Caco-2 (cell line): ENCODE data around the gene CPN2. TPM values are rescaled to one million over a fixed set of nuclear protein-coding genes. Genes with fewer than 3 reads are reported as not detected.

ENCODE experiments used
- BruUV-seq: library from RNA; stranded (reverse); fragments of 400-500 nt; replicated peaks from 2 replicates; lab custom pipeline; 2021; lab: Mats Ljungman, UMichigan
- CTCF ChIA-PET: fragments of 300-600 bp; sonication (Branson Sonifier 250); formaldehyde crosslinking; loops from one replicate; lab custom pipeline; 2022; ENCODE audit warnings: antibody characterized with exemption; lab: Charles Lee
- POLR2A ChIA-PET: fragments of 300-600 bp; sonication (Branson Sonifier 250); formaldehyde crosslinking; loops from one replicate; lab custom pipeline; 2022; ENCODE audit warnings: antibody characterized with exemption; lab: Charles Lee
- DNase-seq, 2 experiments: peaks; one replicate each; pipeline versions ENCODE4 v3.0.0 to v3.0.0-alpha.2; 2020 to 2022
- H3K27me3 ChIP-seq: replicated peaks from 2 replicates; pipeline ENCODE4 v1.6.0; 2011; ENCODE audit warnings: low read length; ENCODE audit not compliant: control insufficient read depth, insufficient read depth
- H3K36me3 ChIP-seq: 2 replicates; pipeline ENCODE4 v1.5.1; 2011; ENCODE audit warnings: low read length; ENCODE audit not compliant: control insufficient read depth, insufficient read depth
- H3K4me1 ChIP-seq: fragments of 250-450 bp; sonication (Bioruptor Pico); 2 replicates; pipeline ENCODE4 v1.5.1; 2020; ENCODE audit warnings: mild to moderate bottlenecking
- H3K4me3 ChIP-seq: 2 replicates; pipeline ENCODE4 v1.5.1; 2011; ENCODE audit warnings: low read depth, mild to moderate bottlenecking, control low read depth, low read length
- H3K9me3 ChIP-seq: fragments of 250-450 bp; sonication (Bioruptor Pico); 2 replicates; pipeline ENCODE4 v1.5.1; 2020; ENCODE audit warnings: mild to moderate bottlenecking, moderate library complexity
- H3K27ac Mint-ChIP-seq: one replicate; pipeline ENCODE4 v1.8.0; 2022; ENCODE audit warnings: mixed read lengths; ENCODE audit not compliant: unreplicated experiment
- H3K27me3 Mint-ChIP-seq: one replicate; pipeline ENCODE4 v1.8.0; 2022; ENCODE audit warnings: mixed read lengths; ENCODE audit not compliant: insufficient read depth, unreplicated experiment
- H3K36me3 Mint-ChIP-seq: one replicate; pipeline ENCODE4 v1.8.0; 2022; ENCODE audit warnings: mild to moderate bottlenecking, mixed read lengths; ENCODE audit not compliant: insufficient read depth, unreplicated experiment
- H3K4me1 Mint-ChIP-seq: one replicate; pipeline ENCODE4 v1.8.0; 2022; ENCODE audit warnings: low read depth, mixed read lengths; ENCODE audit not compliant: unreplicated experiment
- H3K4me3 Mint-ChIP-seq: one replicate; pipeline ENCODE4 v1.8.0; 2022; ENCODE audit warnings: mild to moderate bottlenecking, moderate library complexity, mixed read lengths; ENCODE audit not compliant: unreplicated experiment
- H3K9me3 Mint-ChIP-seq: one replicate; pipeline ENCODE4 v1.8.0; 2022; ENCODE audit warnings: mixed read lengths; ENCODE audit not compliant: unreplicated experiment
- intact Hi-C: fragments of 100-400 bp; cut with micrococcal nuclease; formaldehyde crosslinking; loops from one replicate; pipeline ENCODE4 v1.10.0; 2022; ENCODE audit not compliant: unreplicated experiment
- total RNA-seq: library from RNA; stranded (reverse); gene quantifications from 2 replicates; pipeline ENCODE4 v1.2.3, GENCODE V29; 2022
- TF ChIP-seq, protein P1 (sequence below), 2 experiments: fragments of 200-600 bp in 1 of 2; IDR thresholded peaks; 1 replicate in 1 of 2; 2 replicates in 1 of 2; pipeline versions ENCODE4 v1.5.1 to v1.8.0; 2011 to 2022; ENCODE audit warnings: antibody characterized with exemption in 1 of 2, control low read depth in 1 of 2, inconsistent platforms in 1 of 2, low read depth in 1 of 2, low read length in 1 of 2, mild to moderate bottlenecking in 1 of 2, moderate library complexity in 1 of 2; ENCODE audit not compliant: insufficient read depth in 1 of 2, severe bottlenecking in 1 of 2, unreplicated experiment in 1 of 2

The CPN2 gene
- total RNA-seq, 1 experiment from 2014 or later, result not detected

DNA sequence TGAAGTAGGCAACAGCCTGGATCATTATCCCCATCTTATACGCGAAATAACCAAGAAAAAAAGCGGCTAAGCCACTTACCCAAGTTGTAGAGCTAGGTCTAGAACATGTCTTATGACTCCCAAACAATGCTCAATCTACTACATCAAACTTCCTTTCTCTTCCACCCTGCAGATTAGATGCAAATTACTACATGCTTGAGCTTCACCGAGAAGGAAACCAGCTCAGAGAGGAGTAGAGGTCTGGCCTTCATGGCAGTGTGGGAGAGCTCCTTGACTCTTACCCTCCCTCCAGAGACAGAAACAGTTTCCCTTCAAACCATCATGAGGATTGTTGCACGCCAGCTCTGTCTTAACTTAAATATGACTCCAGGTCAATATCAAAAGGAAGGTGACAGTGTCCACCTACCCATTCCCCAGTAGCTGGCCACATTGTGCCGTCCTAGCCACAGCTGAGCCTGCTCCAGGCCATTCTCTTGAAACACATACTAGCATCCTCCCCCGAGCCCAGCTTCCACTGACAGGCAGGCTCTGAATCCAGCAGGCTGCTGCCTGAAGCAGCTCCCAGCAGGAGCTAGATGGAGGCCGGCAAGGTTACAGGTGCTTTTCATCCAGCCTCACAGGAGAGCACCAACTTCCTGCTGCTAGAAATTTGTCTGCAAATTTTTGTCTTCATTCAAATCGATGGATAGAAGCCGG, 56.8 kb downstream of the CPN2 start:
- Histone ChIP-seq H3K27me3 (no peaks in the 10 kb centered on the region), H3K4me3 (no peak overlapping the region), H3K36me3 (no peaks in the 10 kb centered on the region), H3K4me1 (peaks cover 23% of the 10 kb centered on the region), H3K9me3 (peaks cover 16% of the 10 kb centered on the region)
- no peaks in the 10 kb centered on the region for H3K27me3 Mint-ChIP-seq
- CTCF ChIA-PET, result interaction anchor here (0.6 to 2.1 kb wide), 3 partner anchors 21 to 164 kb away, joined by 5 to 9 read pairs (median 5); no protein-coding TSS in a partner anchor
- peaks cover 7% of the 10 kb centered on the region for H3K4me1 Mint-ChIP-seq
- H3K4me3 Mint-ChIP-seq, result no peak overlapping the region
- DNase-seq, result no peak
- peaks cover 18% of the 10 kb centered on the region for H3K9me3 Mint-ChIP-seq
- peak overlapping the region; percentile 49 for H3K27ac Mint-ChIP-seq
- no peaks in the 10 kb centered on the region for H3K36me3 Mint-ChIP-seq
- POLR2A ChIA-PET, result no interaction called here
- TF ChIP-seq, protein P1, sequence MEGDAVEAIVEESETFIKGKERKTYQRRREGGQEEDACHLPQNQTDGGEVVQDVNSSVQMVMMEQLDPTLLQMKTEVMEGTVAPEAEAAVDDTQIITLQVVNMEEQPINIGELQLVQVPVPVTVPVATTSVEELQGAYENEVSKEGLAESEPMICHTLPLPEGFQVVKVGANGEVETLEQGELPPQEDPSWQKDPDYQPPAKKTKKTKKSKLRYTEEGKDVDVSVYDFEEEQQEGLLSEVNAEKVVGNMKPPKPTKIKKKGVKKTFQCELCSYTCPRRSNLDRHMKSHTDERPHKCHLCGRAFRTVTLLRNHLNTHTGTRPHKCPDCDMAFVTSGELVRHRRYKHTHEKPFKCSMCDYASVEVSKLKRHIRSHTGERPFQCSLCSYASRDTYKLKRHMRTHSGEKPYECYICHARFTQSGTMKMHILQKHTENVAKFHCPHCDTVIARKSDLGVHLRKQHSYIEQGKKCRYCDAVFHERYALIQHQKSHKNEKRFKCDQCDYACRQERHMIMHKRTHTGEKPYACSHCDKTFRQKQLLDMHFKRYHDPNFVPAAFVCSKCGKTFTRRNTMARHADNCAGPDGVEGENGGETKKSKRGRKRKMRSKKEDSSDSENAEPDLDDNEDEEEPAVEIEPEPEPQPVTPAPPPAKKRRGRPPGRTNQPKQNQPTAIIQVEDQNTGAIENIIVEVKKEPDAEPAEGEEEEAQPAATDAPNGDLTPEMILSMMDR (IDR thresholded peaks at IDR 0.05; ENCODE audit: insufficient read depth in 1 of 2, low read depth in 1 of 2, low read length in 1 of 2, severe bottlenecking in 1 of 2, unreplicated experiment in 1 of 2), result no peak
- no TSS peak for BruUV-seq
- intact Hi-C loops, result no loop called here

GRCh38 chr3:194293546-194294198, 57.5 kb downstream of the CPN2 start:
- intact Hi-C loops, result no loop called here
- no peak overlapping the region for H3K27ac Mint-ChIP-seq
- POLR2A ChIA-PET, result no interaction called here
- CTCF ChIA-PET, result interaction anchor here (2.1 kb wide), 1 partner anchor 22 kb away, joined by 9 read pairs; no protein-coding TSS in a partner anchor
- Histone ChIP-seq H3K4me3 (no peak overlapping the region), H3K27me3 (no peaks in the 10 kb centered on the region), H3K9me3 (peaks cover 16% of the 10 kb centered on the region), H3K4me1 (peaks cover 23% of the 10 kb centered on the region), H3K36me3 (no peaks in the 10 kb centered on the region)
- no peak for DNase-seq
- no peaks in the 10 kb centered on the region for H3K27me3 Mint-ChIP-seq
- no TSS peak for BruUV-seq
- H3K4me1 Mint-ChIP-seq, result peaks cover 7% of the 10 kb centered on the region
- H3K36me3 Mint-ChIP-seq, result no peaks in the 10 kb centered on the region
- peaks cover 25% of the 10 kb centered on the region for H3K9me3 Mint-ChIP-seq
- H3K4me3 Mint-ChIP-seq, result no peak overlapping the region
- TF ChIP-seq, protein P1 (IDR thresholded peaks at IDR 0.05; ENCODE audit: insufficient read depth in 1 of 2, low read depth in 1 of 2, low read length in 1 of 2, severe bottlenecking in 1 of 2, unreplicated experiment in 1 of 2), result no peak

DNA sequence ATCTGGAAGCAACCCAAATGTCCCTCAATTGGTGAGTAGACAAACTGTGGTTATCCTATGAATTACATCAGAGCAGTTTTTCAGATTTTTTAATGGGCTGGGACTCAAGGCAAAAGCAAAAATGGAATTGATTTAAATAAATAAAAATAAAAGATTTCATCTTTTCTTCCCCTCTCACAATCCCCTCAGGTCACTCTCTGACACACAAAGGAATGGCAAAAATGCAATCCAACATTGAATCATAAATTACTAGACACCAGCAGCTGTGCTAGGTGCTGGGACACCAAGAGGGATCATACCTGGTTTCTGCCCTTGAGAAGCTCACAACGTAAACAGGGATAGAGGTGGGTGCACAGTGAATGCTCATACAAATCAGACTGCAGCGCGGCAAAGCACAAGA, 58.8 kb downstream of the CPN2 start:
- POLR2A ChIA-PET, result no interaction called here
- Histone ChIP-seq H3K36me3 (no peaks in the 10 kb centered on the region), H3K27me3 (no peaks in the 10 kb centered on the region), H3K4me1 (peaks cover 17% of the 10 kb centered on the region), H3K9me3 (peaks cover 16% of the 10 kb centered on the region), H3K4me3 (no peak overlapping the region)
- CTCF ChIA-PET, result no interaction called here
- H3K4me1 Mint-ChIP-seq, result peaks cover 7% of the 10 kb centered on the region
- intact Hi-C loops, result no loop called here
- BruUV-seq, result no TSS peak
- H3K9me3 Mint-ChIP-seq, result peaks cover 26% of the 10 kb centered on the region
- no peak for DNase-seq
- no peak overlapping the region for H3K27ac Mint-ChIP-seq
- no peaks in the 10 kb centered on the region for H3K36me3 Mint-ChIP-seq
- no peak overlapping the region for H3K4me3 Mint-ChIP-seq
- TF ChIP-seq, protein P1 (IDR thresholded peaks at IDR 0.05; ENCODE audit: insufficient read depth in 1 of 2, low read depth in 1 of 2, low read length in 1 of 2, severe bottlenecking in 1 of 2, unreplicated experiment in 1 of 2), result no peak
- H3K27me3 Mint-ChIP-seq, result no peaks in the 10 kb centered on the region

Other genes starting within 250 kb of the CPN2 start
- 123 and 128 TPM in 2 replicates for gene HES1, start 215.2 kb downstream of the CPN2 start, total RNA-seq
- gene LRRC15, start 18.4 kb upstream of the CPN2 start, total RNA-seq, result 0.09 and 0.16 TPM in 2 replicates
- 0.12 and 0.25 TPM in 2 replicates for gene GP5, start 47.9 kb upstream of the CPN2 start, total RNA-seq
- gene ATP13A3, start 135.7 kb upstream of the CPN2 start, total RNA-seq, result 181 and 183 TPM in 2 replicates